Activated CD8-positive, alpha-beta memory T cell treated with anti-CD3 and anti-CD28 coated beads, Interleukin-2, amount 10 ng/mL, durations not matched to agents 7 days and 5 days (primary cell): ENCODE data around the gene NRXN2. TPM values are rescaled to one million over a fixed set of nuclear protein-coding genes. Genes with fewer than 3 reads are reported as not detected.
"Not testable (repeated sequence)": the region's sequence is repeated elsewhere in the genome, so short reads cannot be mapped to it uniquely, and the experiment has no call there.

ENCODE experiments used
- ATAC-seq: fragments of 150-1000 bp; cut with Tn5 transposase; one replicate; pipeline ENCODE4 v1.10.0; 2021; ENCODE audit warnings: moderate library complexity
- CTCF ChIA-PET: fragments of 350-600 bp; sonication (Branson Sonifier 250); formaldehyde crosslinking; loops from one replicate; lab custom pipeline; 2021; ENCODE audit warnings: antibody characterized with exemption; lab: Charles Lee
- DNase-seq: peaks from one replicate; pipeline ENCODE4 v3.0.0-alpha.2; 2020
- H3K27ac Mint-ChIP-seq: one replicate; pipeline ENCODE4 v1.8.0; 2021; ENCODE audit warnings: mild to moderate bottlenecking, mixed read lengths
- H3K27me3 Mint-ChIP-seq: one replicate; pipeline ENCODE4 v1.8.0; 2021; ENCODE audit warnings: mixed read lengths
- H3K36me3 Mint-ChIP-seq: one replicate; pipeline ENCODE4 v1.8.0; 2021; ENCODE audit warnings: mild to moderate bottlenecking, mixed read lengths
- H3K4me1 Mint-ChIP-seq: one replicate; pipeline ENCODE4 v1.8.0; 2021; ENCODE audit warnings: mixed read lengths
- H3K4me3 Mint-ChIP-seq: one replicate; pipeline ENCODE4 v1.8.0; 2021; ENCODE audit warnings: mild to moderate bottlenecking, moderate library complexity, mixed read lengths
- H3K9me3 Mint-ChIP-seq: one replicate; pipeline ENCODE4 v1.8.0; 2022; ENCODE audit warnings: low read depth, mixed read lengths
- total RNA-seq, 2 experiments: library from RNA; stranded (reverse); gene quantifications; one replicate each; pipeline ENCODE4 v1.2.3, GENCODE V29; 2021

Gene NRXN2
- total RNA-seq, 2 experiments from 2014 or later: 0.23 to 0.40 TPM

- H3K9me3 Mint-ChIP-seq: no peaks in the 10 kb centered on the region
- H3K27ac Mint-ChIP-seq: no peak overlapping the region
- H3K4me3 Mint-ChIP-seq: no peak overlapping the region
- no peak for DNase-seq
- no peak for ATAC-seq
- CTCF ChIA-PET: no interaction called here
- H3K27me3 Mint-ChIP-seq: peaks cover 7% of the 10 kb centered on the region
- H3K36me3 Mint-ChIP-seq: no peaks in the 10 kb centered on the region
- H3K4me1 Mint-ChIP-seq: peaks cover 2% of the 10 kb centered on the region
These were observed 154.9 kb downstream of the NRXN2 start for GRCh38 chr11:64568041-64568571.

GRCh38 chr11:64566915-64567891, 155.8 kb downstream of the NRXN2 start:
- Mint-ChIP-seq H3K27me3 (no peaks in the 10 kb centered on the region), H3K9me3 (no peaks in the 10 kb centered on the region), H3K4me1 (peaks cover 2% of the 10 kb centered on the region), H3K4me3 (no peak overlapping the region), H3K36me3 (no peaks in the 10 kb centered on the region), H3K27ac (no peak overlapping the region)
- DNase-seq (no peak), ATAC-seq (no peak)
- CTCF ChIA-PET: no interaction called here

DNA sequence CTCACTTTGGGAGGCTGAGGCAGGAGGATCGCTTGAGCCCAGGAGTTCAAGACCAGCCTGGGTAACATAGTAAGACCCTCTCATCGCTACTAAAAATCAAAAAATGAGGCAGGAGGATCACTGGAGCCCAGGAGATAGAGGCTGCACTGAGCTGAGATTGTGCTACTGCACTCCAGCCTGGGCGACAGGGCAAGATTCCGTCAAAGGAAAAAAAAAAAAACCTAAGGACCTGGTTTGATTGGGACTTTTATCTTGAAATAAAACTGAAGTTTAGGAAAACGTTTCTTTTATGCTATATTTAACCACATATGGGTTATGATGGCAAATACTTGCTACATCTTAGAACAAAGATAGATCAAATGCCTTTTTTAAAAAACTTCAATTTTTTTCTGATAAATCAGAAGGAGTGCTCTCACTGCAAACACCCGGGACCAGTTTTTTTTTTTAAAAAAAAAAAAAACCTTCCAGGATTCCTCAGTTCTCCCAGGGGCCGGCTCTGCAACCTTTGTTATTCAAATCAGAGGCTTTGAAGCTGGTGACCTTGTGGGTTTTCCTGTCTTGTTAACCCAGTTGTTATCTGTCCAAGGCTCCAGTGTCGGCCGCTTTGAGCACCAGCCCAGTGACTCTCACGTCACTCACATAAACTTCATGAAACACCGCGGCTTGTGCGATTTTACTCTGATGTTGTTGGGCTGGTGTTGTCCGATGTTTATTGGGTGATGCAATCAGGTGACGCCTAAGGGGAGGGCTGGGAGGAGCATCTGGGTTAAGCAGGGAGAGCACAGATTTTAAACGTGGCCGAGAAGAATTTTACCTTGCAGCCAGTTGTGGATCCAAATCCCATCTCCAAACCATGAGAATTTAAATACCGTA, 156.7 kb downstream of the NRXN2 start:
- Mint-ChIP-seq H3K4me3 (no peak overlapping the region), H3K4me1 (peaks cover 2% of the 10 kb centered on the region), H3K27me3 (no peaks in the 10 kb centered on the region), H3K9me3 (no peaks in the 10 kb centered on the region), H3K27ac (no peak overlapping the region), H3K36me3 (no peaks in the 10 kb centered on the region)
- no peak for DNase-seq
- CTCF ChIA-PET: interaction anchor here (1.0 kb wide), 1 partner anchor 137 kb away, joined by 3 read pairs; no protein-coding TSS in a partner anchor
- peak; percentile 49 for ATAC-seq

DNA sequence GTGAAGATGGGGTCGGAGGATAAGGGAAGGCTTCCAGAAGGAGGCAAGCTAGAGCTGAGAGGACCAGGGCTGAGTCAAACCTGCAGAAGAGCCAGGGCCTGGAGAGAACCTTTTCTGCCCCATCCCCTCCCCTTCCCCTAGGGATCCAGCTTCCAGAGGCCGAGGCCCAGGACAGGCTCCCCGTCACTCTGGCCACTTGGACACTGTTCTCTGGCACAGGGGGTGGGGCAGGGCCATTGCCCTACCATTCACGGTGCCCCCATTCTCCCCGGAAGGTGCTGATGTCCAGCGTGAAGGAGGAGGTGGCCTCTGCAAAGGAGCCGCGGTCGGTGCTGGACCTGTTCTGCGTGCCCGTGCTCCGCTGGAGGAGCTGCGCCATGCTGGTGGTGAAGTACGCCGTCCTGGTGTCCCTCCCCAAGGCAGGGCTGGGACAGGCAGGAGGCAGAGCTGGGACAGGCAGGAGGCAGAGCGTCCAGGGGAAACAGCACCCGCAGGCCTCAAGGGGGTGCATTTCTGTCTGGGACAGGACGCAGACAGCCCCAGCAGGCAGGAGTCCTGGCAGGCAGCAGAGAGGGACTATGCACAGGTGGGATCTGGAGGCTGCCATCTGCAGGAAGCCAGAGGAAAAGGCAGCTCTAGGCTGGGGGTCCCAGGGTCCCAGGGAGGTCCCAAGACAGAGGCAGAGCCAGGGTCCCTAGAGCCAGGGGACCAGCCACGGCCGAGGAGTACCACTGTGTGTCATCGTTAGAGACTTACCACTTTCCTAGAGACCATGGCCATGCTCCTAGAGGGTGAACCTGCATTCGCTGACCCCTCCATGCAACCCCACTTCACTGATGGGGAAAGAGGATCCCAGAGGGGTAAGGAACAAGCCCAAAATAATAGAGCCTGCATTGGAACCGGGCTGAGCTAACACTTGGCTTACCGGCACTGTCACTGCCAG, 157.8 kb downstream of the NRXN2 start:
- CTCF ChIA-PET: interaction anchor here (1.0 to 1.8 kb wide), 2 partner anchors 116 to 138 kb away, joined by 3 to 5 read pairs; no protein-coding TSS in a partner anchor
- ATAC-seq: no peak
- H3K9me3 Mint-ChIP-seq: no peaks in the 10 kb centered on the region

DNA sequence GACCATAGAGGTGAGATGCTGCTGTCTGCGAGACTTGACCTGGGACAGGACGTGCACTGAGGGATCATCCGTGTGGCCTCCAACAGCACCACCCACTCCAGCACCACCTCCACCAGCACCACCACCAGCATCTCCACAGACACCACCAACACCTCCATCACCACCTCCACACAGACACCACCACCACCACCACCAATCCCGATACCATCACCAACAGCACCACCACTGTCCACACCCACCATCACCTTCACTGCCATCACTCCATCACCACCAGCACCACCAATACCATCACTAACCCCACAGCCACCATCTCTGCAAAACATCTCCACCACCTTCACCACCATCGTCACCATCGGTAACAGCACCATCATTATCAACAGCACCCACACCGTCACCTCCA, 158.6 kb downstream of the NRXN2 start:
- H3K27ac Mint-ChIP-seq: no peak overlapping the region
- no peaks in the 10 kb centered on the region for H3K36me3 Mint-ChIP-seq
- no peaks in the 10 kb centered on the region for H3K9me3 Mint-ChIP-seq
- ATAC-seq (no peak), DNase-seq (no peak)
- no peaks in the 10 kb centered on the region for H3K27me3 Mint-ChIP-seq
- peaks cover 2% of the 10 kb centered on the region for H3K4me1 Mint-ChIP-seq
- CTCF ChIA-PET: interaction anchor here (1.8 kb wide), 1 partner anchor 115 kb away, joined by 5 read pairs; no protein-coding TSS in a partner anchor
- no peak overlapping the region for H3K4me3 Mint-ChIP-seq

More for the DNA sequence above, 157.8 kb downstream of the NRXN2 start:
- no peaks in the 10 kb centered on the region for H3K36me3 Mint-ChIP-seq
- H3K4me1 Mint-ChIP-seq: peaks cover 2% of the 10 kb centered on the region
- H3K4me3 Mint-ChIP-seq: no peak overlapping the region
- DNase-seq: no peak
- no peaks in the 10 kb centered on the region for H3K27me3 Mint-ChIP-seq
- no peak overlapping the region for H3K27ac Mint-ChIP-seq

GRCh38 chr11:64563966-64564365, 159.0 kb downstream of the NRXN2 start:
- H3K4me3 Mint-ChIP-seq: no peak overlapping the region
- H3K9me3 Mint-ChIP-seq: no peaks in the 10 kb centered on the region
- CTCF ChIA-PET: interaction anchor here (1.8 kb wide), 1 partner anchor 115 kb away, joined by 5 read pairs; no protein-coding TSS in a partner anchor

DNA sequence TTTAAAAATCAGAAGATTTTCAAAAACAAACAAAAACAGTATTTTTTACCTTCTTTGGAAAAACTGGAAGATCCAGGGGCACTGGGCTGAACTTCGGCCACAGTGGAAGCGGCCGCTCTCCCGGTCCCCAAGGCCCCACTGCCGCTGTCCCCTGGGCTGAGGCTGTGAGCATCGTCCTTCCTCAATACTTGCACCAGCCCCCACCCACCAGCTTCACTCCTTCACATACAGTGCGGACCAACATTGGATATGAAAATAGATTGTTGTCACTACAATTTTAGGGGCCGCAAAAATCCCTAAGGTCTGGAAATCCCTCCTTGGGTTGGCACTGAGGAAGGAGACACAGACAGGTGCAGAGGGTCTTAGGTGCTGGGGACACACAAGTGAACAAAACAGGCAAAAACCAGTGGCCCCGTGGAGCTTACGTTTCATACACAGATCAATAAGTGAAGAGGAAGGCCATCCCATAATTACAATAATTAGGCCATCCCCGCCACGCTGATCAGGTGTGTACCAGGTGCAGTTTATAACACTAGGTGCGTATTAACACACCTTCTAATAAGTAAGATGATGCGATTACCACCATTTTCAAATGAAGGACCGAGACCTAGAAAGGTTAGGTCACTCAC, 160.2 kb downstream of the NRXN2 start:
- CTCF ChIA-PET: no interaction called here
- DNase-seq (no peak), ATAC-seq (no peak)
- H3K36me3 Mint-ChIP-seq: no peaks in the 10 kb centered on the region
- no peak overlapping the region for H3K27ac Mint-ChIP-seq
- no peak overlapping the region for H3K4me3 Mint-ChIP-seq
- H3K4me1 Mint-ChIP-seq: peaks cover 2% of the 10 kb centered on the region
- no peaks in the 10 kb centered on the region for H3K9me3 Mint-ChIP-seq
- no peaks in the 10 kb centered on the region for H3K27me3 Mint-ChIP-seq

More at GRCh38 chr11:64563966-64564365, 159.0 kb downstream of the NRXN2 start:
- Mint-ChIP-seq H3K27ac (no peak overlapping the region), H3K27me3 (no peaks in the 10 kb centered on the region), H3K4me1 (peaks cover 2% of the 10 kb centered on the region), H3K36me3 (no peaks in the 10 kb centered on the region)
- DNase-seq (no peak), ATAC-seq (no peak)

DNA sequence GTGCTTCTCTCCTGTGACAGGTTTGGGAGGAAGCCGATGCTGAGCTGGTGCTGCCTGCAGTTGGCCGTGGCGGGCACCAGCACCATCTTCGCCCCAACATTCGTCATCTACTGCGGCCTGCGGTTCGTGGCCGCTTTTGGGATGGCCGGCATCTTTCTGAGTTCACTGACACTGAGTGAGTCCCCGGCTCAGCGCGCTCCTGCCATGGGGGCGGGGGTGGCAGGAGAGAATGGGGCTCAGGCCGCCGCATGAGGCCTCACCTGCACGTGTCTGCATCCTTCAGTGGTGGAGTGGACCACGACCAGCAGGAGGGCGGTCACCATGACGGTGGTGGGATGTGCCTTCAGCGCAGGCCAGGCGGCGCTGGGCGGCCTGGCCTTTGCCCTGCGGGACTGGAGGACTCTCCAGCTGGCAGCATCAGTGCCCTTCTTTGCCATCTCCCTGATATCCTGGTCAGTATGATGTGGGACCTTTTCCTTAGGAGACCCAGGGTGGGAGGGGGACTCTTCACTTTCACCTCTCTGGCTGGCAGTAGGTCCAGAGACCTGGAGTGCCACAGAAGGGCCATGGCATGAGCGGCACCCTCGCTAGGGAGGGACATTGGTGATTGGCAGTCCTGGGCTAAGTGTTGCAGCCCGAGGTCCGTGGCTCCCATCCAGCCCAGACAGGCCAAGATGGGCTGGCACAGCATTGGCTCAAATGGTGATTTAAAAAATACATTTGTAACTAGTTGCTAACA, 160.8 kb downstream of the NRXN2 start:
- Mint-ChIP-seq H3K27me3 (no peaks in the 10 kb centered on the region), H3K4me1 (peaks cover 2% of the 10 kb centered on the region), H3K36me3 (no peaks in the 10 kb centered on the region), H3K4me3 (no peak overlapping the region), H3K9me3 (no peaks in the 10 kb centered on the region), H3K27ac (no peak overlapping the region)
- no peak for ATAC-seq
- DNase-seq: no peak
- CTCF ChIA-PET: no interaction called here

DNA sequence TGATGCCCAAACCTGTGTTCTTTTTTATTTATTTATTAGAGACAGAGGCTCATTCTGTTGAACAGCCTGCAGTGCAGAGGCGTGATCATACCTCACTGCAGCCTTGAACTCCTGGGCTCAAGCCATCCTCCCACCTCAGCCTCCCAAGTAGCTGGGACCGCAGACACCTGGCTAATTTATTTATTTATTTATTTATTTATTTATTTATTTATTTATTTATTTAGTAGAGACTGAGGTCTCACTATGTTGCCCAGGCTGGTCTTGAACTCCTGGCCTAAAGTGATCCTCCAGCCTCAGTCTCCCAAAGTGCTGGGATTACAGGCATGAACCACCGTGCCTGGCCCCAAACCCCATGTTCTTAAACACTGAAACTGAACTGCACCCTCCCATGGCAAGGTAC, 161.6 kb downstream of the NRXN2 start:
- ATAC-seq, H3K36me3 Mint-ChIP-seq, CTCF ChIA-PET, H3K27ac Mint-ChIP-seq, H3K27me3 Mint-ChIP-seq, H3K4me1 Mint-ChIP-seq, DNase-seq, H3K4me3 Mint-ChIP-seq, H3K9me3 Mint-ChIP-seq: not testable (repeated sequence)

- H3K4me3 Mint-ChIP-seq: no peak overlapping the region
These were observed 162.1 kb downstream of the NRXN2 start for GRCh38 chr11:64560941-64561340.

DNA sequence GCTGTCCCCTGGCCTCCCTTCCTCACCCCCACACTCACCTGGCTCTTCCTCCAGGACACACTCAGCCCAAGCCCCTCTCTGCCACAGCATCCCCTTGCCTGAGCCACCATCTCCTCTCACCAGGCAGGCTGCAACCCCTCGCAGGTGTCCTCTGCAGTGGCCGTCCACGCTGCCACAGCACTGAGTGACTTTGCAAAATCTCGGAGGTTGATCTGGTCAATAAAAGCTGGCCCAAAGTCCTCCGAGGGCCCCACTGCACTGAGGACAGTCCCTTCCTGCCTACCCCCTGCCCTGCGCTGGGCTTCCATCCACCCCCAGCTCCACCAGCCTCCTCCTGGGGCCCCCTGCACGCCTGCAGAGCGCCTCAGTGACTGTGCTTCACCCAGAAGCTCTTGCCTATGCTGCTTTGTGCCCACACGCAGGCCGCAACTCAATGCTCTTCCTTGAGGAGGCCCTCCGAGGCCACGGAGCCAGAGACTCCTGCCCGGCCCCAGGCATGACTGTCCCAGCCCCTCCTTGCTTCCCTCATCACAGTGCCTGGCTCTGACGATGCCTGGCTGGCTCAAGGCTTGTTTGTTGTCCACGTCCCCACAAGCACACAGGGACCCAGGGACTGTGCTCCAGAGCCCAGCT, 162.7 kb downstream of the NRXN2 start:
- H3K4me3 Mint-ChIP-seq: no peak overlapping the region
- H3K9me3 Mint-ChIP-seq: no peaks in the 10 kb centered on the region
- CTCF ChIA-PET: no interaction called here
- ATAC-seq (no peak), DNase-seq (no peak)
- no peaks in the 10 kb centered on the region for H3K27me3 Mint-ChIP-seq
- H3K4me1 Mint-ChIP-seq: no peaks in the 10 kb centered on the region
- H3K27ac Mint-ChIP-seq: no peak overlapping the region
- no peaks in the 10 kb centered on the region for H3K36me3 Mint-ChIP-seq

More at GRCh38 chr11:64560941-64561340, 162.1 kb downstream of the NRXN2 start:
- H3K9me3 Mint-ChIP-seq: no peaks in the 10 kb centered on the region
- H3K27ac Mint-ChIP-seq: no peak overlapping the region
- ATAC-seq (no peak), DNase-seq (no peak)
- H3K36me3 Mint-ChIP-seq: no peaks in the 10 kb centered on the region
- no peaks in the 10 kb centered on the region for H3K4me1 Mint-ChIP-seq
- CTCF ChIA-PET: no interaction called here
- H3K27me3 Mint-ChIP-seq: no peaks in the 10 kb centered on the region
